GM19455 (cell line): Measurements from ENCODE around the gene EFHB.
A peak's percentile ranks its signal among the peaks of the same experiment; 100 is the strongest.
"Not testable (repeated sequence)": the region's sequence is repeated elsewhere in the genome, so short reads cannot be mapped to it uniquely, and the experiment has no call there.

Experiments used
- ATAC-seq: cut with Tn5 transposase; IDR thresholded peaks from one replicate; pipeline ENCODE4 v1.9.1; 2021; ENCODE audit not compliant: unreplicated experiment

The EFHB gene

GRCh38 chr3:19934098-19934566 is at the start of gene EFHB:
Gene EFHB (minus strand): TSS chr3:19934217. CDS start chr3:19934018, 199 bp downstream.
- no peak for ATAC-seq

GRCh38 chr3:19972054-19972453 is 38.0 kb upstream of the EFHB start:
- no peak for ATAC-seq

GRCh38 chr3:19970327-19970726 is 36.3 kb upstream of the EFHB start:
- ATAC-seq, result no peak

- ATAC-seq, result no peak
Measured at GRCh38 chr3:19967812-19968211, 33.8 kb upstream of the EFHB start.

- no peak for ATAC-seq
Measured at GRCh38 chr3:19967208-19967607, 33.2 kb upstream of the EFHB start.

- no peak for ATAC-seq
Measured at GRCh38 chr3:19961960-19962359, 27.9 kb upstream of the EFHB start.

- no peak for ATAC-seq
Measured at GRCh38 chr3:19960696-19961095, 26.7 kb upstream of the EFHB start.

- ATAC-seq, result no peak
Measured at GRCh38 chr3:19959505-19959904, 25.5 kb upstream of the EFHB start.

GRCh38 chr3:19957354-19957753 is 23.3 kb upstream of the EFHB start:
- not testable (repeated sequence) for ATAC-seq

- ATAC-seq, result no peak
Measured at GRCh38 chr3:19954676-19955075, 20.7 kb upstream of the EFHB start.

GRCh38 chr3:19950316-19950715 is 16.3 kb upstream of the EFHB start:
- ATAC-seq, result no peak

GRCh38 chr3:19948226-19948591 is 14.2 kb upstream of the EFHB start:
- ATAC-seq, result no peak

- peak; percentile 21 for ATAC-seq
Measured at GRCh38 chr3:19947549-19948225, 13.7 kb upstream of the EFHB start.

- peak; percentile 94 for ATAC-seq
Measured at GRCh38 chr3:19946832-19947548, 13.0 kb upstream of the EFHB start, which contains the start of gene RAB5A. Gene RAB5A (plus strand): TSS chr3:19947097. CDS start chr3:19950899, 3,802 bp downstream.

GRCh38 chr3:19945969-19946831 is 12.2 kb upstream of the EFHB start:
- peak; percentile 7 for ATAC-seq

- ATAC-seq, result no peak
Measured at GRCh38 chr3:19945534-19945933, 11.5 kb upstream of the EFHB start.

GRCh38 chr3:19940643-19941042 is 6.6 kb upstream of the EFHB start:
- ATAC-seq, result no peak

- no peak for ATAC-seq
Measured at GRCh38 chr3:19938295-19938627, 4.2 kb upstream of the EFHB start.

GRCh38 chr3:19937459-19938294 is 3.7 kb upstream of the EFHB start:
- ATAC-seq, result no peak

GRCh38 chr3:19932422-19932821 is 1.6 kb downstream of the EFHB start:
- ATAC-seq, result no peak

- ATAC-seq, result peak; percentile 42
Measured at GRCh38 chr3:19931767-19932188, 2.2 kb downstream of the EFHB start.
